GDM1 (cell line): ENCODE data around the gene SCARB2.
"Not testable (repeated sequence)": the region's sequence is repeated elsewhere in the genome, so short reads cannot be mapped to it uniquely, and the experiment has no call there.

Experiments
- DNase-seq: peaks from one replicate; lab custom pipeline; 2025; lab: John Stamatoyannopoulos, UW

Gene SCARB2, protein sequence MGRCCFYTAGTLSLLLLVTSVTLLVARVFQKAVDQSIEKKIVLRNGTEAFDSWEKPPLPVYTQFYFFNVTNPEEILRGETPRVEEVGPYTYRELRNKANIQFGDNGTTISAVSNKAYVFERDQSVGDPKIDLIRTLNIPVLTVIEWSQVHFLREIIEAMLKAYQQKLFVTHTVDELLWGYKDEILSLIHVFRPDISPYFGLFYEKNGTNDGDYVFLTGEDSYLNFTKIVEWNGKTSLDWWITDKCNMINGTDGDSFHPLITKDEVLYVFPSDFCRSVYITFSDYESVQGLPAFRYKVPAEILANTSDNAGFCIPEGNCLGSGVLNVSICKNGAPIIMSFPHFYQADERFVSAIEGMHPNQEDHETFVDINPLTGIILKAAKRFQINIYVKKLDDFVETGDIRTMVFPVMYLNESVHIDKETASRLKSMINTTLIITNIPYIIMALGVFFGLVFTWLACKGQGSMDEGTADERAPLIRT

DNA sequence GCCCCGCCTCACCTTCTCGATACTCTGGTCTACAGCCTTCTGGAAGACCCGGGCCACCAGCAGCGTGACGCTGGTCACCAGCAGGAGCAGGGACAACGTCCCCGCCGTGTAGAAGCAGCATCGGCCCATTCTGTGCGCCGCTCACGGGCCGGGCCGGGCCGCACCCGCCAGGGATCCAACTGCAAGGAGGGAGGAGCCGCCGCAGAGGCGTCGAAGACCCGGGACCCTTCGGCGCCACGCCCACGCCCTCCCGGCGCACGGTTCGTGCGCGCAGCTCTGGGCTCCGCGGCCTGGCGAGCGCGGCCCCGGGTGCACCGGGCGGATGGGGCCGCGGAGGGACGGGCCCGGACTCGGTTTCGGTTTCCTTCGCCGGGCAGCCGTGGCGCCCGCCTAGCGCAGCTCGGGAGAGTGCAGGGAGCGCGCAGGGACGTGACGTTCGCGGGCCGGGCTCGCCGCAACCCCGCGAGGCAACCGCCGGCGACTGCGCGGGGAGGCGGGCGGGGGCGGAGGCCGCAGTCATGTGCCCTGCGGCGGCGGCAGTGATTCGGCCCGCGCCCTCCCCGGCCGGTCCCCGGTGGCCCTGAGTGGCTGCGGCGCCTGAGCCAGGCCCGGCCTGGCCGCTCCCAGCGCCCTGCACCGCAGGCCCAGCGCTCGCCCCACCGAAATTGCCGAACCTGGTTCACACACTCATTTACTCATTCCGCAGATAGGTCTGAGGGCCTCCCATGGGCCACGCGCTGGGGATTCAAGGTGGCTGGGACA lies at the start of gene SCARB2:
Gene SCARB2, minus strand, starts transcription at position 410 of the 762 bp plus-strand sequence. Its CDS starts 281 bp downstream, at position 129.
- DNase-seq: peak; percentile 78

DNA sequence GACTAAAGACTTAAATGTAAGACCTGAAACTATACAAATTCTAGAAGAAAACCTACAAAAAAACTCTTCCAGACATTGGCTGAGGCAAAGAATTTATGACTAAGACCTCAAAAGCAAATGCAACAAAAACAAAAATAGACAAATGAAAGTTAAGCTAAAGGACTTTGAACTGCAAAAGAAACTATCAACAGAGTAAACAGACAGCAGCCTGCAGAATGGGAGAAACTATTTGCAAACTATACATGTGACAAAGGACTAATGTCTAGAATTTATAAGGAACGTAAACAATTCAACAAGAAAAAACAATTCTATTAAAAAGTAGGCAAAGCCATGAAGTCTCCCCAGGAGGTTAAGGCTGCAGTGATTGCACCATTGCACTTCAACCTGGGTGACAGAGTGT lies 46.9 kb upstream of the SCARB2 start:
- no peak for DNase-seq

DNA sequence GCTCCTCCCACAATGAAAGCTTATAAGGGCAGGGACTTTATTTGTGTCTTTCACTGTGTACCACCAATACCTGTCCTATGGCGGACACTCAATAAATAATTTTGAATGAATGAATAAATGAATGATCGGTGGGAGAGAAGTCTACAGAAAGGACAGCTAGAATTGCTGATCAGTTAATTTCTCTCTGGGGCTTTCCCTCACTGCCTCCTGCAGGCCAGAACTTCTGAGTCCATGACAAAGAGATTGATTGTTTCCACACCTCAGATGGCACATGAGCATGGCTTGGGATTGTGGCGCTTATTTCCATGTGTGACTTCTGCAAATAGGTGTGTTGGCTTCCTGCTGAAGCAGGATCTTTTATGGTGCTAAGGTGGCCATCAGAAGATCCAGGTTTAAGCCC lies 44.2 kb upstream of the SCARB2 start:
- DNase-seq: no peak

DNA sequence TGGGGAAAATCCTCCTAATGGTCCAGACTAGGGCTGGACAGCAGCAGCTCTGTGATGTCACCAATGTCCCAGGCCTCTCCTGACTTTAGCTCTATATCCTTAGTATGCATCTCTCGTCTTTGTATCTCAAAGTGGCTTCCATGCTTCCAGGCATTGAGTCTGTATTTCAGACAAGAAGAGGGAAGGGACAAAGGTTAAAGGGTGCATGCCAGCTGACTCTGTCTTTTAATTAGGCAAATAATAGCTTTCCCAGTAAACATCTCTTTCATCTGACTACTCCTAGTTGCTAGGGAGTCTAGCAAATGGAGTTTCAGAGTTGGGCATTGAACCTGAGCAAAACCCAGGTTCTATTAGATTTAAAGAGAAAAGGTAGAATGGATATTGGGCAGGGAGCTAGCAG lies 43.3 kb upstream of the SCARB2 start:
- no peak for DNase-seq

DNA sequence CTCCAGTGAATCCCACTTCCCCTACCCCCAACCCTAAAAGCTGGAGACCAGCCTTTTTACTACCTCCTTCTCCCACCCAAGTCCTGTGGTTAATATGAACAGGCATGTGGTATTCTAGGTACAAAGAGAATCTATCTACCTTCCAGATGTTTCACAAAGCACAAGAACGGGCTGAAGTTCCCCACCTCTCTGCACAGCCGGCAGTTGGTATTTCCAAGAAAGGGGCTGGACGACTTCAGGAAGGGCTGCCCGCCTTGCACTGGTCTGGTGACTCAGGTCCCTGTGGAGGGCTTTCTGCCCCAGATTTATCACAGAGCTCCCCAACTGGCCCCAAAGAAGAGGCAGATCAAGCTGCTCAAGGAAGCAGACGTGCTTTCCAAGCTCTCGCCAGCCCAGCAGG lies 42.4 kb upstream of the SCARB2 start:
- no peak for DNase-seq

DNA sequence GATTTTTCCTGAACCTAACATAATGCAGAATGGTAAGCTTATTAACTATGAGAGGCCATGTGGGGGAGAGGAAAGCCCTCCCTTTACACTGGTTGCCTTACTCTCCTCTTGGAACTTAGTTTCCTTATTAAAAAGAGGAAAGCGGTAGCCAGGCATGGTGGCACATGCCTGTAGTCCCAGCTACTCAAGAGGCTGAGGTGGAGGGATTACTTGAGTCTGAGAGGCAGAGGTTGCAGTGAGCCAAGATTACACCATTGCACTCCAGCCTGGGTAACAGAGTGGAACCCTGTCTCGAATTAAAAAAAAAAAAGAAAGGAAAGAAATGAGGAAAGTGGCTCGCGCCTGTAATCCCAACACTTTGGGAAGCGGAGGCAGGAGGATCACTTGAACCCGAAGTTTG lies 39.9 kb upstream of the SCARB2 start:
- no peak for DNase-seq

DNA sequence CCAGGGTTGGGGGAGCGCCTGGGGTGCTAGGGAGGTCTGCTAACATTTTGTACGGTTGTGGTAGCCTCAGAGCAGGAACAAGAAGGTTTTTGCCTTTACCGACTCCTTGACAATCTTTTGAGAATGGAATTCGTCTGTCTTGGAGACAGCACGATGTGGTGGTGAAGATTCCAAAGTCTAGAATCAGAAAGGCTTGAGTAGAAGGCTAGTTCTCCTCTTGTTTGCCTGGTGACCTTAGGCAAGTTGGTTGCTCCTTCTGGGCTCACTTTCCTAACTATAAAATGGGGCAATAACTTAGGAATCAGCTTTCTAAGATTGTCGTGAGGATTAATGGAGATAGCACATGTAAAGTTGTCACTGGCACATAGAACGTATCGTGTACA lies 38.6 kb upstream of the SCARB2 start:
- no peak for DNase-seq

DNA sequence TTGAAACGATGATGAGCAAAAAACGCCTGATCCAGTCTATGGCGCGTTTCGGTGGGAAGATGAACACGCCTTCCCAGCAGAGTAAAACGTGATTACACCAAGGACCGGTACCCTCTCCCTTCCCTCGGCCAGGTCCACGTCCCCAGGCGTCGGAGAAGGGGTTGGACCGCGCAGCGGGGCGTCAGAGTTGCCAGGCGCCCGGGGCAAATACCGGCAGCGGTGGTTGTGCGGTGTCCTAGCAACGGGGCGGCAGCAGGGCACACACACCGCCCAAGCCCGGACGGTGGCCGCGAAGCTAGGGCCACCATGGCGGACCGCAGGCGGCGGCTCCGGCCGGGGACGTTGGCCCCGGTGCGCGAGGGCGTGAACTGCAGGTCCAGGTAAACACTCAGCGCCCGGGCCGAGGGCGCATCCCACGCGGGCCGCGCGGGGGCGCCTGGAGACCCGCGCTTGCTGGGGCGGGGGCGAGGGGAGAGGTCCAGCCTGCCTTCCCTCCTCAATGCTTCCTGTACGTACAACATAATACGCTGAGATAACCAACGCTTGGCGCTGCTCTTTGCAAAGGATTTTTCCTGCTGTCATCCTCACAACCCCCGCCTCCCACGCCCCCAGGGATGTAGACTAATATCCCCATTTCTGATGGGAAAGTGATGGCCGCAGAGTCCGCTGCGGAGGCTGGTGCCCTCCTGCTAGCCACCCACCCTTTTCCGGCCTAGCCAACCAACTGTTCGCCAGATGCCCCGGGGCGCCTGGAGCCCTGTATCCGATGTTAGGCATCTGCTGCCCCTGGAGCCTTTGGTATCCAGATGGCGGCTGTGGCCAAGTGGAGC lies 38.0 kb upstream of the SCARB2 start, which contains the start of gene FAM47E:
Gene FAM47E, plus strand, starts transcription at position 281 of the 830 bp plus-strand sequence. Its CDS starts 26 bp downstream, at position 307.
- DNase-seq: peak; percentile 20

DNA sequence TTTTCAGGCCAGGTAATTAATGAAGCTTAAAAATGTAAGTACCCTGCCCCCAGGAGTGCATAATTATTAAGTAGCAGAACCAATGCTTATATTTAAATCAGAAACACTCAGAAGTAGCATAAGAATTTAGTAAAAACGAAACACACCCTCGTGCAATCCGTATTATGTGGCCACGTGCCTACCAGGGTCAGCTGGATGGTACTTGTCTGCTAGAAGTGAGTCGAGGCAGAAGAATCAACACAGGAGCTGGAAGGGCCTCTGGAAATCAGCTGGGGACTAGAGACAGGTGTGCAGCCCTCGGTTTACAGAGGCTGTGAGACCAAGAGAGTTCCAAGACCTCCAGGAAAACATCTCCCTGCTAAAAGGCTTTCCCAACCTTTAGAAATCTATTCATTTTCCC lies 37.3 kb upstream of the SCARB2 start:
- DNase-seq: no peak

DNA sequence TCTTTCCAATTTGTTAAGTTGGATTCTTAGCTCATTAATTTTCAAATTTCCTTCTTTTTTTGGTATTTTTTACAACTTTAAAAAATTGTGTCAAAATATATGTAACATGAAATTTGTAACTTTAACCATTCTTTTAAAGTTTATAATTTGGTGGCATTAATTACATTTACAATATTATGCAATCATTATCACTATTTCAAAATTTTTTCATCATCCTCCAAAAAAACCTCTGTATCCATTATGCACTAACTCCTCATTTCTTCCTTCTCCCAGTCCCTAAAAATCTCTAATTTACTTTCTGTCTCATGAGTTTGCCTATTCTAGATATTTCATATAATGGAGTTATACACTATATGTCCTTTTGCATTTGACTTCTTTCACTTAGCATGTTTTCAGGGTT lies 33.2 kb upstream of the SCARB2 start:
- no peak for DNase-seq

DNA sequence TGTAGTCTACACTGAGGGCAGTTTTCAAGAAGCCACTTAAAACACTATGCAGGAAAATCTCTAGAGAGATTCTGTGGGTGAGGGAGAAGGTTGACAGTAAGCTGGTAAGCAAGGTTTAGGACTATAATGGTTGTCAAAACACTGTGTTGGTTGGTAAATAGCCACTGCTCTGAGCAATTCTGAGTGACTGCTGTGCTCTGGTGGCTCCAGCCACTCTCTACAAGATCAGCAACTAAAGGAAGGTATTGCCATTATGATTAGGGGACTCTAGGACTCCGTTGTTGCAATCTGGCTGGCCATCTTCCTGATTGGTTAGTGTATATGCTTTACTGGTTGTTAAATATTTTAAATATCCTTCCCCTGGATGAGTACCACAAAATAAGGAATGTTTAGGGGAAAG lies 32.4 kb upstream of the SCARB2 start:
- DNase-seq: no peak

DNA sequence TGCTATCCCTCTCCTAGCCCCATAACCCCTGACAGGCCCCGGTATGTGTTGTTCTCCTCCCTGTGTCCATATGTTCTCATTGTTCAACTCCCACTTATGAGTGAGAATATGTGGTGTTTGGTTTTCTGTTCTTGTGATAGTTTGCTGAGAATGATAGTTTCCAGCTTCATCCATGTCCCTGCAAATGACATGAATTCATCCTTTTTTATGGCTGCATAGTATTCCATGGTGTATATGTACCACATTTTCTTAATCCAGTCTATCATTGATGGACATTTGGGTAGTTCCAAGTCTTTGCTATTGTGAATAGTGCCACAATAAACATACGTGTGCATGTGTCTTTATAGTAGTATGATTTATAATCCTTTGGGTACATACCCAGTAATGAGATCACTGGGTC lies 30.3 kb upstream of the SCARB2 start:
- not testable (repeated sequence) for DNase-seq

DNA sequence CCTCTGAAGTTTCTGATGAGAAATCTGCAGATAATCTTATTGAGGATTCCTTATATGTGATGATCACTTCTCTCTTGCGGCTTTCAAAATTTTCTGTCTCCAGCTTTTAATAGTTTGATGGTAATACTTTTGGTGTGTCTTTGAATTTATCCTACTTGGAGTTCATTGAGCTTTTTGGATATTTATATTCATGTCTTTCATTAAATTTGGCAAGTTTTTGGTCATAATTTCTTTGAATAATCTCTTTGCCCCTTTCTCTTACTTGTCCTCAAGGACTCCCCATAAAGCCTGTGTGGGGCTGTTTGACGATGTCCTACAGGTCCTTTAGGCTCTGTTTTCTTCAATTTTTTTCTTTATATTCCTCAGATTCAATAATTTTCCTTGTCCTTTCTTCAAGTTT lies 26.6 kb upstream of the SCARB2 start:
- DNase-seq: no peak

DNA sequence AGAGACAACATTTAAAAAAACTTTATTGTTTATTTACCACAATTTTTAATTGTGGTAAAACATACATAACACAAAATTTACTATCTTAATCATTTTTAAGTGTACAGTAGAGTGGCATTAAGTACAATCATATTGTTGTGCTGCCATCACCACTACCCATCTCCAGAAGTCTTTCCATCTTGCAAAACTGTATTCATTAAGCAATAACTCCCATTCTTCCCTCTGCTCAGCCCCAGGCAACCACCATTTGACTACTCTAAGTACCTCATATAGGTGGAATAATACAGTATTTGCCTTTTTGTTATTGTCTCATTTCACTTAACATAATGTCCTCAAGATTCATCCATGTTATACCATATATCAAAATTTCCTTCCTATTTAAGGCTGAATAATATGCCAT lies 25.1 kb upstream of the SCARB2 start:
- no peak for DNase-seq

DNA sequence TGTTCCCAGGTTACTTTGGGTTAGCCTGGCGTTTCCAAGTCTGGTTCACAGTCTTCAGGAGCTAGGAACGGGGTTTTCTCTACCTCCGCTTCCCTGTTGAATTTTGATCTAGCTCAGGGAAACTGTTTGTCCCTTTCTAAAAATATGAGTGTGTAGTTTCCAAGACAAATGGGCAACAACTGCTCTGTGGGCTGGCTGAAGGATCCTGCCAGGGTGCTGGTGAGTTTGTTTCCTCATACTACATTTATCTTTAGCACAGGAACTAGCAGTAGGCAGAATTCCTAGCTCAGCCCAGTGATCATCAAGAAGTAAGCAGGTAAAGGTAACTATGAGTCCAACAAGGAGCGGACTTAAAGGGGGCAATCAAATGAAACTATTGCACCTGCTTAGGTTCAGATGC lies 24.6 kb upstream of the SCARB2 start:
- no peak for DNase-seq

DNA sequence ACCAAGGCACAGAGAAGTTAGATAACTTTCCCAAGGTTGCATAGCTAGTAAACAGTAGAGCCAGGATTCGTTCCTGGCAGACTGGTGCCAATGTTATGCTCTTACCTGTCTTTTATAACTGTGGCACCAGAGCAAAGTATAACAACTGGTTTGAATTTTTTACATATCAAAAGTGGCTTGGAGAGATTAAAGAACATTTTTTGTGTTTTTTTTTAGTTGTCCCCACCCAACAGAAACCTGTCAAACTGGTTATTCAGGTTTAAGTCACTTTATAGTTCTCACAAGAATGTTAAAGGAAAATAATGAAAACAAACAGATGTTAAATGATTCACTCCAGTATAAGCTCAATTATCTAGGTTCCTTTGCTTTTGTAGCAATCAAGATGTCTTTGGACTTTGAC lies 22.3 kb upstream of the SCARB2 start:
- DNase-seq: no peak

DNA sequence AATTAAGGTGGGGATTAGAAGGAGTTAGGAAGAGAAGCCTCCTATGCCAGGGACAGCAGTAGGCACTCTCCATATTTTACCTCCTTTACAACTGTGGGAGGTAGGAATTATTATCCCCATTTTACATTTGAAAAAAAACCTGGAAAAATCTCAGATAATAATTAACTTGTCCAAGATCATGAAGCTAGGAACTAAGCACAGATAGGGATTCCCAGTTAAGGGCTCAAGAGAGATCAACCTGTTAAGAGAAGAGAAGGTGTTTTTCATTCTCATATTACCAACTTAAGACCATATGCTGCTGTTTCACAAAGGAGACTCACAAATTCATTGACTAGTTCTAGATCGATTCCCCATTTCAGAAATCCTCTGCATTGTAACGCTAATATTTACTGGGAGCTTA lies 21.8 kb upstream of the SCARB2 start:
- DNase-seq: no peak

DNA sequence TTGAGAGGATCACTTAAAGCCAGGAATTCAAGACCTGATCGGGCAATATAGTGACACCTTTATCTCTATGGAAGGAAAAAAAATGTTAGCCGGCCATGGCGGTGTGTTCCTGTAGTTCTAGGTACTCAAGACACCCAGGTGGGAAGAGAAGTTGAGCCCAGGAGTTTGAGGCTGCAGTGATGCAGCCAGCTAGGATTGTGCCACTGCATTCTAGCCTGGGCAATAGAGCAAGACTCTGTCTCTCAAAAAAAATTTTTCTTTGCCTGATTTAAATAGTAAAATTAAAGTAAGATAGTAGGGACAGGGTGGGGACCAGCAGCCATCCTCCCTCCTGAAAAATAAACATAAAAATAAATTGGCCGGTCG lies 21.0 kb upstream of the SCARB2 start:
- DNase-seq: no peak

DNA sequence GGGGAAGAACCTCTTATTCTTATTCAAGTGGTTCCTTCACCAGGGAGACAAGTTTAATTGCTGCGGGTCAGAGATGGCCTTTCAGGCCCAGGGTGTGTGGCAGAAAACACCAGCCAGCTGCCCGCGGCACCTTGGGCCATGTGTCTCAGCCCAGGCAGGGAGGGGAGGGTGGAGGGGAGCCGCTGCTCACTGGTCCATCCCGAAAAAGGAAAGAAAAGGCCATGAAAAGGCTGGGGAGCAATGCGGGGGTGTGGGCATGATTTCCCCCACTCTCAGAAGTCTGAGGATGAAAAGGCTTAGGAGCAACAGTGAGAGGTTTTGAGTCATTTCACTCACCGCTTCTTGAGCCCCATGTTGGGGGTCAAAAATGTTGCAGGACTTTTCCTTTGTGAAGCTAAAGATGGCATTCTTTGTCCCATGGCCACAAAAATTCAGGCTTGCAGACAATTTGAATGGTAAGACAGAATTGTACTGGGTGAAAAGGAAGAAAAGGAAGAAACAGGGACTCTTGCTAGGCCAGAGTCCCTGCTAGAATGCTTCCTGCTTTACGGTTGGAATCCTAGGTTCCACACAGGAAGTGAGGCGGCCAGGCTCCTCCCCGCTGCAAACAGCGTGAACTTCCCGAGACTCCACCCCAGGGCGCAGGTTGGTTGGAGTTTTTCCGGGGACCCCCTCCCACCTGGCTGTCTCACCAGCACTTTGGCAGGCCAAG lies 20.5 kb upstream of the SCARB2 start:
- DNase-seq: peak; percentile 54

DNA sequence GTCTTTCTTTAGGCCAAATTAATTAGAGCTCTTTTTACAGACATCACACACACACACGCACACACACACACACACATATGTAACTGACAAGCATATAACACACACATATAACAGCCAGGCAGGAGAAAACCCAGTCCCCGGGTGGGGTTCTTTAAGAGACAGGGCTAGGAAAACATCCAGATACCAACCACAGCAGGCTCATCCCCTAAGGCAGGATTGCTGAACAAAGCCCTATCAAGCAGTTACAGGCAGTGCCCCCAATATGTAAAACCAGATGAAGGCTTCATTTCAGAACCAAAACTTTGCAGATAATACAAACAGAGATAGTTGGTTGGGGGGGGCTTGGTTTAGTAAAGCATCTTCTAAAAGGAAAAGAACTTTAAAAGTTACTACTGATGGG lies 19.9 kb upstream of the SCARB2 start:
- DNase-seq: no peak

DNA sequence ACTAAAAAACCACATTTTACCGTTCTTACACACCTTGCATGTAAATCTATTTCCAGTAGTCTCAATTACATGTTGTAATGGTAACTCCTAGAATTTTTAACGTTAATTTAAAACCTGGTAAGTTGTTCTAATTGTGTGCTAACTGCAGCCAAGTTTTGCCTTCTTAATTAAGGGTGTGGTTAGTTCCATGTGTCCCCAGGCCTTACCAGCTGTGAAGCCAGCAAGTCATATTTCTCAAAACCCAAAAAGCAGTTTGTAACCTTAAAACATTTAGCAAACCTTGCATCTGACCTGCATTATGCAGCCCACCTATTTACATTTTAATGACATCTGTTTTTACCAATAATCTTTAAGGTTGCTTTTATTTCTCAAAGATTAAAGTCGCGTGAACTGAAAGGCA lies 19.5 kb upstream of the SCARB2 start:
- DNase-seq: no peak

DNA sequence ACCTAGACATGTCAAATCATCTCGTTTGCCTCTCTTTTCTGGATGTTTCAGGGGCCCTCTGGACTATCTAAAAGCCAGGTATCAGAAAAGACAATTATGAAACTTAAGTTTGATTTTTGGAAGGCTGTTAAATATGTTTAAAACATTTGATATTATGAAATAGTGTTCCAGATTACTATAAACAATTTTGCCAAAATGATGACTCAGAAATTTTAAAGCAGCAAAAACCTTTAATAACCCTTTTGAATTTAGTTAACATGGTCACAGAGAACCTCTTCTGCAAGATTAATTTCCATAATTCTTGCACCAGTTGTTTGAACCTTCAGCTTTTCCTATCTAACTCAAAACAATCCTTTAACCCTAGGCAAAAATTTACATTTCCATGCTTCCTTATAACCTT lies 19.1 kb upstream of the SCARB2 start:
- no peak for DNase-seq
